Measurements from ENCODE around the gene RSPRY1.
A peak's percentile ranks its signal among the peaks of the same experiment; 100 is the strongest.

Gene RSPRY1
- total RNA-seq: 27.1 to 31.8 (median 29.9) reads per million in 3 donors

DNA sequence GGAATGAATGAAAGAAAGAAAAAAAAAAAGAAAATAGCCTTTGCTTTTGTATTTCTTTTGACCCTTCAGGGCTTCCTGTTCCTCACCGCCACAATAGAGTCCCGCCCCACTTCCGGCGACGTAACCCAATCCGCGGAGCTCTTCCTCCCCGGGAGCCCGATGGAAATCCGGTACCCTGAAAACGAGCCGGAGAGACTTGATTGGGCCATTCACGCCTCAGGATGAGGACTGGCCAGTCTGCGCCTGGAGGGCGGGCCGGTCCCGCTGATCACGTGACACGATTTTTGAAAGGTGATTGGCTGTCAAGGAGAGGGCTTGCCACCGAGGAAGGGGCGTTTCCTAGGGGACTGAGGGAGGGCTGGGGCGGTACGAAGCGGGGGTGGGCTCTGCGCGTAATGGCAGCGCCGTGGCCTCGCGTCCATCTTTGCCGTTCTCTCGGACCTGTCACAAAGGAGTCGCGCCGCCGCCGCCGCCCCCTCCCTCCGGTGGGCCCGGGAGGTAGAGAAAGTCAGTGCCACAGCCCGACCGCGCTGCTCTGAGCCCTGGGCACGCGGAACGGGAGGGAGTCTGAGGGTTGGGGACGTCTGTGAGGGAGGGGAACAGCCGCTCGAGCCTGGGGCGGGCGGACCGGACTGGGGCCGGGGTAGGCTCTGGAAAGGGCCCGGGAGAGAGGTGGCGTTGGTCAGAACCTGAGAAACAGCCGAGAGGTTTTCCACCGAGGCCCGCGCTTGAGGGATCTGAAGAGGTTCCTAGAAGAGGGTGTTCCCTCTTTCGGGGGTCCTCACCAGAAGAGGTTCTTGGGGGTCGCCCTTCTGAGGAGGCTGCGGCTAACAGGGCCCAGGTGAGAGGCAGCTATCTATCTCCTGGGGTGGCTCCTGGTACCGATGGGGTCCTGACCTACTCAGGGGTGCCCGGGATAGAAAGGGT, at the start of gene RSPRY1, which contains the start of gene PSME3IP1:
TSS of gene RSPRY1 (plus strand) at position 385 of the 927 bp plus-strand sequence. CDS start 18,330 bp downstream, outside the sequence.
TSS of gene PSME3IP1 (minus strand) at position 95 of the 927 bp plus-strand sequence. CDS start 12,185 bp downstream, outside the sequence.
- H3K4me3 ChIP-seq (ENCODE audit: insufficient read depth, low read depth, low read length, poor library complexity, severe bottlenecking): peak within 1 kb of the TSS; percentile 99
- H3K27ac ChIP-seq (ENCODE audit: insufficient read depth, low read length, poor library complexity, severe bottlenecking): peak within 1 kb of the TSS; percentile 94
- no peaks in the 10 kb centered on the region for H3K36me3 ChIP-seq (ENCODE audit: control insufficient read depth, insufficient read depth, low read length)
- H3K9me3 ChIP-seq (ENCODE audit: control insufficient read depth, low read length): no peaks in the 10 kb centered on the region
- peaks cover 9% of the 10 kb centered on the region for H3K4me1 ChIP-seq (ENCODE audit: control insufficient read depth, insufficient read depth, low read length, poor library complexity, severe bottlenecking)
- no peaks in the 10 kb centered on the region for H3K27me3 ChIP-seq (replicated peaks; ENCODE audit: control insufficient read depth, insufficient read depth, low read length, poor library complexity, severe bottlenecking)
- DNase-seq: peak; percentile 98 to 99 (median 99)

GRCh38 chr16:57137043-57137442, 49.1 kb upstream of the RSPRY1 start:
- Histone ChIP-seq H3K9me3 (ENCODE audit: control insufficient read depth, low read length) (no peaks in the 10 kb centered on the region), H3K4me3 (ENCODE audit: insufficient read depth, low read depth, low read length, poor library complexity, severe bottlenecking) (no peak overlapping the region), H3K27me3 (replicated peaks; ENCODE audit: control insufficient read depth, insufficient read depth, low read length, poor library complexity, severe bottlenecking) (no peaks in the 10 kb centered on the region), H3K4me1 (ENCODE audit: control insufficient read depth, insufficient read depth, low read length, poor library complexity, severe bottlenecking) (peaks cover 44% of the 10 kb centered on the region), H3K36me3 (ENCODE audit: control insufficient read depth, insufficient read depth, low read length) (peaks cover 4% of the 10 kb centered on the region), H3K27ac (ENCODE audit: insufficient read depth, low read length, poor library complexity, severe bottlenecking) (no peak overlapping the region)
- DNase-seq: no peak

GRCh38 chr16:57137566-57138273, 48.4 kb upstream of the RSPRY1 start:
- peaks cover 4% of the 10 kb centered on the region for H3K36me3 ChIP-seq (ENCODE audit: control insufficient read depth, insufficient read depth, low read length)
- no peak for DNase-seq
- H3K27ac ChIP-seq (ENCODE audit: insufficient read depth, low read length, poor library complexity, severe bottlenecking): no peak overlapping the region
- no peak overlapping the region for H3K4me3 ChIP-seq (ENCODE audit: insufficient read depth, low read depth, low read length, poor library complexity, severe bottlenecking)
- no peaks in the 10 kb centered on the region for H3K9me3 ChIP-seq (ENCODE audit: control insufficient read depth, low read length)
- no peaks in the 10 kb centered on the region for H3K27me3 ChIP-seq (replicated peaks; ENCODE audit: control insufficient read depth, insufficient read depth, low read length, poor library complexity, severe bottlenecking)
- peaks cover 46% of the 10 kb centered on the region for H3K4me1 ChIP-seq (ENCODE audit: control insufficient read depth, insufficient read depth, low read length, poor library complexity, severe bottlenecking)

GRCh38 chr16:57138281-57138935, 47.7 kb upstream of the RSPRY1 start:
- no peak overlapping the region for H3K27ac ChIP-seq (ENCODE audit: insufficient read depth, low read length, poor library complexity, severe bottlenecking)
- peaks cover 47% of the 10 kb centered on the region for H3K4me1 ChIP-seq (ENCODE audit: control insufficient read depth, insufficient read depth, low read length, poor library complexity, severe bottlenecking)
- H3K27me3 ChIP-seq (replicated peaks; ENCODE audit: control insufficient read depth, insufficient read depth, low read length, poor library complexity, severe bottlenecking): no peaks in the 10 kb centered on the region
- no peak overlapping the region for H3K4me3 ChIP-seq (ENCODE audit: insufficient read depth, low read depth, low read length, poor library complexity, severe bottlenecking)
- H3K9me3 ChIP-seq (ENCODE audit: control insufficient read depth, low read length): no peaks in the 10 kb centered on the region
- no peak for DNase-seq
- H3K36me3 ChIP-seq (ENCODE audit: control insufficient read depth, insufficient read depth, low read length): peaks cover 2% of the 10 kb centered on the region

- no peaks in the 10 kb centered on the region for H3K27me3 ChIP-seq (replicated peaks; ENCODE audit: control insufficient read depth, insufficient read depth, low read length, poor library complexity, severe bottlenecking)
- H3K36me3 ChIP-seq (ENCODE audit: control insufficient read depth, insufficient read depth, low read length): no peaks in the 10 kb centered on the region
- no peak overlapping the region for H3K27ac ChIP-seq (ENCODE audit: insufficient read depth, low read length, poor library complexity, severe bottlenecking)
- no peaks in the 10 kb centered on the region for H3K9me3 ChIP-seq (ENCODE audit: control insufficient read depth, low read length)
- H3K4me3 ChIP-seq (ENCODE audit: insufficient read depth, low read depth, low read length, poor library complexity, severe bottlenecking): no peak overlapping the region
- peaks cover 26% of the 10 kb centered on the region for H3K4me1 ChIP-seq (ENCODE audit: control insufficient read depth, insufficient read depth, low read length, poor library complexity, severe bottlenecking)
- no peak for DNase-seq
Observed at GRCh38 chr16:57140931-57141668, 45.0 kb upstream of the RSPRY1 start.

- DNase-seq: no peak
- Histone ChIP-seq H3K4me3 (ENCODE audit: insufficient read depth, low read depth, low read length, poor library complexity, severe bottlenecking) (no peak overlapping the region), H3K9me3 (ENCODE audit: control insufficient read depth, low read length) (no peaks in the 10 kb centered on the region), H3K36me3 (ENCODE audit: control insufficient read depth, insufficient read depth, low read length) (no peaks in the 10 kb centered on the region), H3K27ac (ENCODE audit: insufficient read depth, low read length, poor library complexity, severe bottlenecking) (peak overlapping the region; percentile 23), H3K27me3 (replicated peaks; ENCODE audit: control insufficient read depth, insufficient read depth, low read length, poor library complexity, severe bottlenecking) (no peaks in the 10 kb centered on the region), H3K4me1 (ENCODE audit: control insufficient read depth, insufficient read depth, low read length, poor library complexity, severe bottlenecking) (peaks cover 26% of the 10 kb centered on the region)
Observed at GRCh38 chr16:57141822-57142631, 44.1 kb upstream of the RSPRY1 start.

DNA sequence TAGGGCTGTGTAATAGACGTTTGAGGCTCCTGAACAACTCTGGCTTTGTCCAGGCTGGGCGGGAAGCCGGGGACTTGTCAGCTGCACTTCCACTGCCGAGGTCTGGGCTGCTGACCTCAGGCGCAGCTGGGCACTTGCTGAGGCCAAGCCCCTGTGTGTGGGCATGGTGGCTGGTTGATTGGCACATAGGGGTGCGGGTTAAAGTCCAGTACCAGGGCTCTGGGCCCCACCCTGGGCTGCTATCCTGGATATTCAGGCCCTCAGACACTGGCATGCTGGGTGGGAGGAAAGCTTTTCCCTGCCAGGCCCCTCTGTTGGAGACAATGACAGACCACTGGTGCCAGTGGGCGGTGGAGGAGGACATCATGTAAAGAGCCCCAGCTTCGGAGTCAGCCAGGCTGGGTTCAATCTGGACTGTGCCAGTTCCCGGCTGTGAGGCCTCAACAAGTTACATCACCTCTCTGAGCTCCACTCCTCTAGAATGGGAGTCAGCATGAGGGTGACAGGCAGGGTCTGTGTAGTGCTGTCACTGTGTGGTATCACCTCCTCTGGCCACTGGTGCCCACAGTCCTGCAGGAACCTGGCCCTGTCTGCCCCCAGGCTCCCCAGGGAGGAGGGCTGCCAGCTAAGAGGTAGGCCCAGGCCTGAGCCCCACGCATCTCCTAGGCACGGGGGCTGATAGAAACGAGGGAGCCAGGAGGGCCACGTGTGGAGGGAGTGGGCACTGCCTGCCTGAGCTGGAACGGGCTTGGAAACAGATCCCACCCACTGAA, 42.8 kb upstream of the RSPRY1 start:
- Histone ChIP-seq H3K9me3 (ENCODE audit: control insufficient read depth, low read length) (no peaks in the 10 kb centered on the region), H3K4me1 (ENCODE audit: control insufficient read depth, insufficient read depth, low read length, poor library complexity, severe bottlenecking) (peaks cover 26% of the 10 kb centered on the region), H3K4me3 (ENCODE audit: insufficient read depth, low read depth, low read length, poor library complexity, severe bottlenecking) (no peak overlapping the region), H3K36me3 (ENCODE audit: control insufficient read depth, insufficient read depth, low read length) (no peaks in the 10 kb centered on the region), H3K27me3 (replicated peaks; ENCODE audit: control insufficient read depth, insufficient read depth, low read length, poor library complexity, severe bottlenecking) (no peaks in the 10 kb centered on the region), H3K27ac (ENCODE audit: insufficient read depth, low read length, poor library complexity, severe bottlenecking) (no peak overlapping the region)
- no peak for DNase-seq

GRCh38 chr16:57144027-57144426, 42.1 kb upstream of the RSPRY1 start:
- no peak for DNase-seq
- Histone ChIP-seq H3K9me3 (ENCODE audit: control insufficient read depth, low read length) (no peaks in the 10 kb centered on the region), H3K4me1 (ENCODE audit: control insufficient read depth, insufficient read depth, low read length, poor library complexity, severe bottlenecking) (peaks cover 26% of the 10 kb centered on the region), H3K36me3 (ENCODE audit: control insufficient read depth, insufficient read depth, low read length) (no peaks in the 10 kb centered on the region), H3K27me3 (replicated peaks; ENCODE audit: control insufficient read depth, insufficient read depth, low read length, poor library complexity, severe bottlenecking) (no peaks in the 10 kb centered on the region), H3K27ac (ENCODE audit: insufficient read depth, low read length, poor library complexity, severe bottlenecking) (no peak overlapping the region), H3K4me3 (ENCODE audit: insufficient read depth, low read depth, low read length, poor library complexity, severe bottlenecking) (no peak overlapping the region)
